A673 (cell line): ENCODE data around the gene REXO4. TPM values are rescaled to one million over a fixed set of nuclear protein-coding genes. Genes with fewer than 3 reads are reported as not detected.

Source experiments
- BruUV-seq: library from RNA; stranded (reverse); fragments of 400-500 nt; replicated peaks from 2 replicates; lab custom pipeline; 2021; lab: Mats Ljungman, UMichigan
- CTCF ChIA-PET: fragments of 300-600 bp; sonication (Branson Sonifier 250); formaldehyde crosslinking; loops from one replicate; lab custom pipeline; 2022; ENCODE audit warnings: antibody characterized with exemption; lab: Charles Lee
- POLR2A ChIA-PET: fragments of 300-600 bp; sonication (Branson Sonifier 250); formaldehyde crosslinking; loops from one replicate; lab custom pipeline; 2022; ENCODE audit warnings: antibody characterized with exemption; ENCODE audit not compliant: low non-redundant PET; lab: Charles Lee
- DNase-seq: peaks from one replicate; pipeline ENCODE4 v3.0.0-alpha.2; 2015; ENCODE audit warnings: low spot score
- H3K27ac ChIP-seq: fragments of 200-600 bp; sonication (generic); 2 replicates; pipeline ENCODE4 v1.5.1; 2016; ENCODE audit warnings: mixed run types, low read depth, mild to moderate bottlenecking, mixed read lengths, antibody characterized with exemption, low read length; ENCODE audit not compliant: poor library complexity, severe bottlenecking
- H3K27me3 ChIP-seq: fragments of 200-600 bp; sonication (generic); replicated peaks from 2 replicates; pipeline ENCODE4 v1.6.1; 2017; ENCODE audit warnings: mixed run types, low read depth, mild to moderate bottlenecking, mixed read lengths, antibody characterized with exemption, low read length; ENCODE audit not compliant: insufficient read depth, poor library complexity
- H3K36me3 ChIP-seq: fragments of 200-600 bp; sonication (generic); 2 replicates; pipeline ENCODE4 v1.6.1; 2016; ENCODE audit warnings: mixed run types, mild to moderate bottlenecking, mixed read lengths, antibody characterized with exemption, low read length; ENCODE audit not compliant: insufficient read depth, poor library complexity, severe bottlenecking
- H3K4me1 ChIP-seq: fragments of 200-600 bp; sonication (generic); 2 replicates; pipeline ENCODE4 v1.6.1; 2017; ENCODE audit warnings: mixed run types, mild to moderate bottlenecking, mixed read lengths, antibody characterized with exemption, low read length; ENCODE audit not compliant: insufficient read depth, poor library complexity, severe bottlenecking
- H3K4me3 ChIP-seq: fragments of 200-600 bp; sonication (generic); 2 replicates; pipeline ENCODE4 v1.5.1; 2016; ENCODE audit warnings: low read depth, mixed run types, mild to moderate bottlenecking, mixed read lengths, low read length; ENCODE audit not compliant: poor library complexity, severe bottlenecking
- H3K9me3 ChIP-seq: fragments of 200-600 bp; sonication (generic); 2 replicates; pipeline ENCODE4 v1.6.1; 2016; ENCODE audit warnings: mixed run types, low read depth, mild to moderate bottlenecking, mixed read lengths, antibody characterized with exemption, low read length; ENCODE audit not compliant: poor library complexity, severe bottlenecking
- EZH2 ChIP-seq: fragments of 200-600 bp; sonication (generic); IDR thresholded peaks from 2 replicates; pipeline ENCODE4 v1.6.1; 2017; ENCODE audit warnings: borderline replicate concordance, low read depth, mild to moderate bottlenecking, mixed read lengths, antibody characterized with exemption, low read length; ENCODE audit not compliant: poor library complexity, severe bottlenecking
- intact Hi-C: fragments of 100-400 bp; cut with micrococcal nuclease; formaldehyde crosslinking; loops from one replicate; pipeline ENCODE4 v1.10.0; 2022; ENCODE audit not compliant: unreplicated experiment
- total RNA-seq: library from RNA; stranded (reverse); gene quantifications from 2 replicates; pipeline ENCODE4 v1.2.3, GENCODE V29; 2021
- TF ChIP-seq, protein P1 (sequence below): fragments of 300-800, 200-600 bp; sonication (generic); conservative IDR thresholded peaks from 2 replicates; pipeline ENCODE4 v1.5.1; 2017; ENCODE audit warnings: low read depth, mild to moderate bottlenecking, antibody characterized with exemption, low read length, moderate library complexity, mixed read lengths

Gene REXO4
- total RNA-seq, 1 experiment from 2014 or later: 35.9 TPM

DNA sequence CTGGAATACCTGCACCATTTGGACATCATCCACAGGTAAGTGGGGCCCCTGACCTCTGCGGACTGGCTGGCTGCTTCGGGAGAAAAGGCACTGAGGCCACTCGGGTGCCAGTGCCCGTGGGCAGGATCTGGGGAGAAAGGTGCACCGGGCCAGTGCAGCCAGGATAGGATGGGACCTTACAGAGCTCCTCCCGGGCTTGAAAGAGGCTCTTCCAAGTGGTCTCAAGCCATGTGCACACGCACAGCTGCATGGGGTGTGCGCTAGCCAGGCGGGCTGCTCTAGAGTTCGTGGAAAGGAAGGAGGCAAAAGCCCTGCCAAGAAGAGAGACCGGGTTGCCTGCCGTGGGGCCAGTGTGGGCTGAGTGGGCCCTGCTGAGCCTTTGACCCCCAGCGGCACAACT is 28.2 kb downstream of the REXO4 start:
- Histone ChIP-seq H3K27ac (no peak overlapping the region), H3K36me3 (no peaks in the 10 kb centered on the region), H3K27me3 (no peaks in the 10 kb centered on the region), H3K4me1 (no peaks in the 10 kb centered on the region), H3K4me3 (no peak overlapping the region), H3K9me3 (no peaks in the 10 kb centered on the region)
- intact Hi-C loops: no loop called here
- no peak for DNase-seq
- CTCF ChIA-PET: no interaction called here
- BruUV-seq: no TSS peak
- POLR2A ChIA-PET: no interaction called here
- TF ChIP-seq EZH2: no peak
- TF ChIP-seq, protein P1, sequence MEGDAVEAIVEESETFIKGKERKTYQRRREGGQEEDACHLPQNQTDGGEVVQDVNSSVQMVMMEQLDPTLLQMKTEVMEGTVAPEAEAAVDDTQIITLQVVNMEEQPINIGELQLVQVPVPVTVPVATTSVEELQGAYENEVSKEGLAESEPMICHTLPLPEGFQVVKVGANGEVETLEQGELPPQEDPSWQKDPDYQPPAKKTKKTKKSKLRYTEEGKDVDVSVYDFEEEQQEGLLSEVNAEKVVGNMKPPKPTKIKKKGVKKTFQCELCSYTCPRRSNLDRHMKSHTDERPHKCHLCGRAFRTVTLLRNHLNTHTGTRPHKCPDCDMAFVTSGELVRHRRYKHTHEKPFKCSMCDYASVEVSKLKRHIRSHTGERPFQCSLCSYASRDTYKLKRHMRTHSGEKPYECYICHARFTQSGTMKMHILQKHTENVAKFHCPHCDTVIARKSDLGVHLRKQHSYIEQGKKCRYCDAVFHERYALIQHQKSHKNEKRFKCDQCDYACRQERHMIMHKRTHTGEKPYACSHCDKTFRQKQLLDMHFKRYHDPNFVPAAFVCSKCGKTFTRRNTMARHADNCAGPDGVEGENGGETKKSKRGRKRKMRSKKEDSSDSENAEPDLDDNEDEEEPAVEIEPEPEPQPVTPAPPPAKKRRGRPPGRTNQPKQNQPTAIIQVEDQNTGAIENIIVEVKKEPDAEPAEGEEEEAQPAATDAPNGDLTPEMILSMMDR: no peak

DNA sequence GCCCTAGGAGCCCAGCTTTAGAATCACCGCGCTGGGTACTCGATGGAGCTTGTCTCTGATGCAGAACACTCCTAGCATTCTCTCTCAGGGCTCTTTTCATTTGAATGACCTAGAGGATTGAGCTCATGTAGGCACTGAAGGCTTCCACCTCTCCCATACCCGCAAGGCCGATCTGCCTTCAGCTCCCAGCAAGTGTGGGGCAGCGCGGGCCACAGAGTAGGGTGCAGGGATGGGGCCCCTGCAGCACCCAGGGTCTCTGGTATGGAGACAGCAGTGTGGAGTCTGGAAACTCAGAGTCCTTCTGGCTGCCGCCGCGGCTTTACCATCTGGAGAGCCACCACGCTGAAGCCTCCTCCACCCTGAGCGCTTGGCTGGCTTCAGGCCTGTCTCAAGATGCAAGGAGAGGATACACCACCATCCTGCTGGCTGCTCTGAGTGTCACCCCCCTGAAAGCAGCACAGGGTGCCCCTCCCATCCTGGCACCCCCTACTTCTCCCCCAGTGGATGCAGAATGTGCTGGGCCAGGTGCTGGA is 28.7 kb downstream of the REXO4 start:
- H3K36me3 ChIP-seq: no peaks in the 10 kb centered on the region
- intact Hi-C loops: no loop called here
- DNase-seq: no peak
- H3K27ac ChIP-seq: no peak overlapping the region
- TF ChIP-seq, protein P1: no peak
- no peak for TF ChIP-seq EZH2
- no peaks in the 10 kb centered on the region for H3K9me3 ChIP-seq
- ChIA-PET POLR2A (no interaction called here), CTCF (no interaction called here)
- H3K27me3 ChIP-seq: no peaks in the 10 kb centered on the region
- H3K4me3 ChIP-seq: no peak overlapping the region
- H3K4me1 ChIP-seq: no peaks in the 10 kb centered on the region
- BruUV-seq: no TSS peak

DNA sequence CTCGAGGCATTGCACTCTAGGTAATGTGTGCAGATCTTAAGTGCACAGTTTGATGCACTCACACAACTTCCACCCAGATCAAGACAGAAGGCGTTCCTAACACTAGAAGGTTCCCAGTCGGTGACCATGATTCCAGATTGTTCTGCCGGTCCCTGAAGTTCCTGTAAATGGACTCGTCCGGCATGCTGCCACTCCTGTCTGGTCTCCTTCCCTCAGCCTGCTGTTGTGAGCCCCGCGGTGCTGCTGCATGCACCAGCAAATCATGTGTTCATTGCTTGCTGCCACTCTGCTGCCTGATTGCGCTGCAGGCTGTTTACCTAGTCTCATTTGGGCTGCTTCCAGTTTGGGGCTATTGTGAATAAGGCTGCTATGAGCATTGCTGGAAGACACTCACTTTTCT is 30.1 kb downstream of the REXO4 start:
- H3K9me3 ChIP-seq: no peaks in the 10 kb centered on the region
- intact Hi-C loops: no loop called here

More for the DNA sequence above, 30.1 kb downstream of the REXO4 start:
- H3K4me1 ChIP-seq: no peaks in the 10 kb centered on the region
- ChIA-PET POLR2A (no interaction called here), CTCF (no interaction called here)
- H3K4me3 ChIP-seq: no peak overlapping the region
- TF ChIP-seq, protein P1: no peak
- no peak for TF ChIP-seq EZH2
- no TSS peak for BruUV-seq
- no peaks in the 10 kb centered on the region for H3K36me3 ChIP-seq
- no peak overlapping the region for H3K27ac ChIP-seq
- H3K27me3 ChIP-seq: no peaks in the 10 kb centered on the region
- DNase-seq: no peak
